Choroid plexus epithelial cell (primary cell): ENCODE measurements around the gene ARHGEF25.
"Not testable (repeated sequence)": the region's sequence is repeated elsewhere in the genome, so short reads cannot be mapped to it uniquely, and the experiment has no call there.

Source experiments
- DNase-seq: peaks from one replicate; pipeline ENCODE4 v3.0.0-alpha.2; 2010; ENCODE audit warnings: low read depth
- H3K4me3 ChIP-seq: 2 replicates; pipeline ENCODE4 v1.5.1; 2011; ENCODE audit warnings: low read depth, mild to moderate bottlenecking, control low read depth, low read length, moderate library complexity
- CTCF ChIP-seq: conservative IDR thresholded peaks from 2 replicates; pipeline ENCODE4 v1.5.1; 2011; ENCODE audit warnings: low read depth, mild to moderate bottlenecking, control low read depth, inconsistent platforms, low read length, moderate library complexity

ARHGEF25 gene

GRCh38 chr12:57637364-57637763 lies 26.1 kb downstream of the ARHGEF25 start:
- no peak for DNase-seq
- peak; percentile 10 for TF ChIP-seq CTCF
- no peak overlapping the region for H3K4me3 ChIP-seq

- H3K4me3 ChIP-seq: no peak overlapping the region
- no peak for DNase-seq
- TF ChIP-seq CTCF: no peak
Observed at GRCh38 chr12:57638096-57638495, 26.9 kb downstream of the ARHGEF25 start.

DNA sequence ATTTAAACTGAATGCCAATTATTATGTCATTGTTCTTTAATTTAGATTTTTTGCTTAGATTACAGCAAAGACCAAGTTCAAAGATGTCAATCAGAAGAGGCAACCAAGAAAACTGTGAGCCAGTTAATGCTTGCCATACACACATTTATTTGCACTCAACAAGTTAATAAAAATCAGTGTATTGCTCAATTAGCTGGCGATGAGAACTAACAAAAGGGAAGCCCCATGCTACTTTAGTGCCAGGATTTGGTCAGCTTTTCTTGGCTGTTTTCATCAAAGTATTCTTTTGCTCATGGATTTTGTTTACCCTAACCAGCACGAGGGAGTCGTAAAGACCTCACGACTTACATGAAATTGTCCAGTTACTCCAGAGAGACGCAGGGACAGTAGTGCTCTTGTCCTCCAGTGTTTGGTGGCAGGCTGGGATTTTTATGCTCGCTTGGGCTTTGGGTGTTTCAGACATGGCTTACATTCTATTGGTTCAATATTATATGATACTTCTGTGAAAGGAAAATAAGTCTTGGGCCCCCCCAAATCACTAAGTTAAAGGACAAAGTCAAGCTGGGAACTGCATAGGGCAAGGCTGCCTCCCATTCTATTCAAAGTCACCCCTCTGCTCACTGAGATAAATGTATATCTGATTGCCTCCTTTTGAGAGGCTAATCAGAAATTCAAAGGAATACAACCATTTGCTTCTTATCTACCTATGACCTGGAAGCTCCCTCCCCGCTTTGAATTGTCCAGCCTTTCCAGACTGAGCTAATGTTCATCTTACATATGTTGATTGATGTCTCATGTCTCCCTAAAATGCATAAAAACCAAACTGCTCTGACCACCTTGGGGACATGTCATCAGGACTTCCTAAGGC lies 29.2 kb downstream of the ARHGEF25 start:
- no peak for TF ChIP-seq CTCF
- DNase-seq: no peak
- H3K4me3 ChIP-seq: no peak overlapping the region

DNA sequence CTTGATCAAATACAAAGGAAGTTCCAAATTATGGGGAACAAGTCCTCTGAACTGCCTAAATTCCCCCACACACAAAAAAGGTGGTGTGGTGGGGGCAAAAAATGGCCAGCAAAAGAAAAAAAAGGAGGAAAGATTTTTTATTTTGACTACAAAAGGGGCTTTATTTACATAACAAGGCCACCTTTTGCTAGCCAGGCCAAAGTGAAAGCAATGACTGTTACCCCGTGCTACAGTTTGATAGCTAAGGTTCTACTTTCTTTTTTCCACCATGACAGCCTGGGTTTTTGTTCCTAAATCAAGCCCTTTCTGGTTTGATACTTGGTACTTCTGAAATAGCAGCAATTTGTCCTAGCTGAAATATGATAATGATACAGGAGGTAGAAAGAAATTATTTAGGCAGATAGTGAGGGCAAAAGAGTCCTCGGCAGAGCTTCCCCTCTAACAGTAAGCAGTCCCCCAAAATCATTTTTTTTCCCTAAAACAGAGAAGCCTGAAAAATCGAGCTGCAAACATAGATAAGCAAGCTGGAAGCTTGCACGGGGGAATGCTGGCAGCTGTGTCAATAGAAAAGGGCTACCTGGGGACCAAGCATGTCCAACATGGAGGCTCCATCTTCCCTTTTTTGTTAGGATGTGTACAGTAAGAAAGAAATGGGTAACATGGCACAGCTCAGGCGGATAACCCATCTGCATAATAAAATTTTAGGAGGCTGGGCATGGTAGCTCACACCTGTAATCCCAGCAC lies 30.6 kb downstream of the ARHGEF25 start:
- no peak for DNase-seq
- H3K4me3 ChIP-seq: no peak overlapping the region

DNA sequence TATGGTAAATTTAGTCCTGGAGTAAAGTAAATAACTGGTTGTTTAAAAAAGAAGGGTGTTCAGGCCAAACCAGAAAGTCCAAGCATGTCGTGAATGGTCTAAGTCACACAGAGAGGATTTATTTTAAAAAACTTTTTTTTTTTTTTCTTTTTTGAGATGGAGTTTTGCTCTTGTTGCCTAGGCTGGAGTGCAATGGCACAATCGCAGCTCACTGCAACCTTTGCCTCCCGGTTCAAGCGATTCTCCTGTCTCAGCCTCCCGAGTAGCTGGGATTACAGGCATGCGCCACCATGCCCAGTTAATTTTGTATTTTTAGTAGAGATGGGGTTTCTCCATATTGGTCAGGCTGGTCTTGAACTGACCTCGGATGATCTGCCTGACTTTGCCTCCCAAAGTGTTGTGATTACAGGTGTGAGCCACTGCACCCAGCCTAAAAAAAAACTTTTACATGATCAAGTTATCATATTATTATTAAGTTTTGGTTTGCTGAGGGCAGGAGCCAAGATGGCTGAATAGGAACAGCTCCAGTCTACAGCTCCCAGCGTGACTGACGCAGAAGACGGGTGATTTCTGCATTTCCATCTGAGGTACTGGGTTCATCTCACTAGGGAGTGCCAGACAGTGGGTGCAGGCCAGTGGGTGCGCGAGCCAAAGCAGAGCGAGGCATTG lies 34.9 kb downstream of the ARHGEF25 start:
- DNase-seq: peak; percentile 22

More for the DNA sequence above, 30.6 kb downstream of the ARHGEF25 start:
- no peak for TF ChIP-seq CTCF

DNA sequence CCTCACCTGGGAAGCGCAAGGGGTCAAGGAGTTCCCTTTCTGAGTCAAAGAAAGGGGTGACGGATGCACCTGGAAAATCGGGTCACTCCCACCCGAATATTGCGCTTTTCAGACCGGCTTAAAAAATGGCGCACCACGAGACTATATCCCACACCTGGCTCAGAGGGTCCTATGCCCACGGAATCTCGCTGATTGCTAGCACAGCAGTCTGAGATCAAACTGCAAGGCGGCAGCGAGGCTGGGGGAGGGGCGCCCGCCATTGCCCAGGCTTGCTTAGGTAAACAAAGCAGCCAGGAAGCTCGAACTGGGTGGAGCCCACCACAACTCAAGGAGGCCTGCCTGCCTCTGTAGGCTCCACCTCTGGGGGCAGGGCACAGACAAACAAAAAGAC lies 35.4 kb downstream of the ARHGEF25 start:
- H3K4me3 ChIP-seq, DNase-seq: not testable (repeated sequence)

More for the DNA sequence above, 34.9 kb downstream of the ARHGEF25 start:
- not testable (repeated sequence) for H3K4me3 ChIP-seq

DNA sequence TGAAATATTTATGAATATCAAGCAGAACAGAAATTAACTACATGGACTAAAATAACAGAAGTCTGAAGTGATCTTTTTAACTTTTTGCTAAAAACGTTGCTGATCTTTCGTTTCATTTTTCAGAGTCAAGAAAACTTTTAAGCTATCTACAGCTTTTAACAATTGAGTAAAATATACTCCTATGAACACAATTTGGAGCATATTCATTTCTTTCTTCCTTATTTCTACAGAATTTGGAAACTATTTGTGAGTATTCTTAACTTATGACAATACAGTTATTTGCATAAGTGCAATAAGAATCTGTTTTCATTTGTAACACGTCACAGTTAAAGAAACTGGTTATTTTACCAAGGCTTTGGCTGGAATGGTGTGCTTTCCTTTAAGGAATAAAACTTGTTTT lies 42.8 kb downstream of the ARHGEF25 start:
- no peak for TF ChIP-seq CTCF
- DNase-seq: no peak
- no peak overlapping the region for H3K4me3 ChIP-seq
